WTC11 (cell line): ENCODE data around the gene PNMA8B. TPM values are rescaled to one million over a fixed set of nuclear protein-coding genes. Genes with fewer than 3 reads are reported as not detected.

Experiments used
- ATAC-seq: fragments of 200-7000 bp; cut with Tn5 transposase; 2 replicates; pipeline ENCODE4 v1.10.0; 2021; ENCODE audit warnings: mild to moderate bottlenecking, moderate library complexity
- CTCF ChIA-PET: fragments of 300-600 bp; sonication (Branson Sonifier 250); formaldehyde crosslinking; loops from one replicate; lab custom pipeline; 2021; ENCODE audit warnings: antibody characterized with exemption; lab: Charles Lee
- POLR2A ChIA-PET: fragments of 350-600 bp; sonication (Branson Sonifier 250); formaldehyde crosslinking; loops from one replicate; lab custom pipeline; 2021; ENCODE audit warnings: antibody characterized with exemption; lab: Charles Lee
- DNase-seq: peaks from one replicate; pipeline ENCODE4 v3.0.0; 2021; ENCODE audit warnings: low spot score
- H3K27ac Mint-ChIP-seq: 2 replicates; pipeline ENCODE4 v1.8.0; 2021; ENCODE audit warnings: mixed read lengths
- H3K27me3 Mint-ChIP-seq: 2 replicates; pipeline ENCODE4 v1.8.0; 2021; ENCODE audit warnings: low read depth, mild to moderate bottlenecking, moderate library complexity, mixed read lengths
- H3K36me3 Mint-ChIP-seq: 2 replicates; pipeline ENCODE4 v1.8.0; 2021; ENCODE audit warnings: mixed read lengths
- H3K4me1 Mint-ChIP-seq: 2 replicates; pipeline ENCODE4 v1.8.0; 2022; ENCODE audit warnings: mixed read lengths
- H3K4me3 Mint-ChIP-seq: 2 replicates; pipeline ENCODE4 v1.8.0; 2021; ENCODE audit warnings: mild to moderate bottlenecking, moderate library complexity, mixed read lengths
- H3K9me3 Mint-ChIP-seq: 2 replicates; pipeline ENCODE4 v1.8.0; 2021; ENCODE audit warnings: mixed read lengths
- CBFB ChIP-seq: sonication (generic); formaldehyde crosslinking; IDR thresholded peaks from 2 replicates; pipeline ENCODE4 v1.8.1; 2022; ENCODE audit warnings: mild to moderate bottlenecking, low read depth, missing genetic modification reagents
- CREB1 ChIP-seq: sonication (generic); formaldehyde crosslinking; IDR thresholded peaks from 2 replicates; pipeline ENCODE4 v1.8.0; 2023; ENCODE audit warnings: mild to moderate bottlenecking, missing genetic modification reagents
- CREM ChIP-seq: sonication (generic); formaldehyde crosslinking; IDR thresholded peaks from 2 replicates; pipeline ENCODE4 v1.8.1; 2022; ENCODE audit warnings: mild to moderate bottlenecking, missing genetic modification reagents, moderate library complexity
- FOXJ3 ChIP-seq: sonication (generic); formaldehyde crosslinking; IDR thresholded peaks from 2 replicates; pipeline ENCODE4 v1.9.0; 2021; ENCODE audit warnings: missing genetic modification reagents, mild to moderate bottlenecking, borderline replicate concordance
- OVOL2 ChIP-seq: fragments of 250-450 bp; sonication (Bioruptor Pico); IDR thresholded peaks from 2 replicates; pipeline ENCODE4 v1.9.0; 2021; ENCODE audit warnings: mild to moderate bottlenecking, borderline replicate concordance
- RELA ChIP-seq: sonication (generic); formaldehyde crosslinking; IDR thresholded peaks from 2 replicates; pipeline ENCODE4 v1.8.1; 2022; ENCODE audit warnings: missing genetic modification reagents, mild to moderate bottlenecking, borderline replicate concordance
- SMAD3 ChIP-seq: sonication (generic); formaldehyde crosslinking; IDR thresholded peaks from 2 replicates; pipeline ENCODE4 v1.8.0; 2022; ENCODE audit warnings: missing genetic modification reagents, mild to moderate bottlenecking, borderline replicate concordance
- ZNF121 ChIP-seq: sonication (generic); formaldehyde crosslinking; IDR thresholded peaks from 2 replicates; pipeline ENCODE4 v1.8.0; 2023; ENCODE audit warnings: missing genetic modification reagents
- ZNF317 ChIP-seq: sonication (generic); formaldehyde crosslinking; IDR thresholded peaks from 2 replicates; pipeline ENCODE4 v1.8.1; 2023; ENCODE audit warnings: low read depth, mild to moderate bottlenecking, moderate library complexity, missing genetic modification reagents, borderline replicate concordance
- ZNF416 ChIP-seq: fragments of 250-450 bp; sonication (Bioruptor Pico); IDR thresholded peaks from 2 replicates; pipeline ENCODE4 v1.9.0; 2021; ENCODE audit warnings: mild to moderate bottlenecking, inconsistent platforms
- ZNF423 ChIP-seq: fragments of 250-450 bp; sonication (Bioruptor Pico); IDR thresholded peaks from 2 replicates; pipeline ENCODE4 v2.1.2; 2022; ENCODE audit warnings: mild to moderate bottlenecking, moderate library complexity
- total RNA-seq: library from RNA; stranded (reverse); gene quantifications from 3 replicates; pipeline ENCODE4 v1.2.3, GENCODE V29; 2021
- TF ChIP-seq, protein P1 (sequence below): fragments of 200-600 bp; IDR thresholded peaks from 2 replicates; pipeline ENCODE4 v1.8.0; 2022; ENCODE audit warnings: antibody characterized with exemption
- TF ChIP-seq, protein P2 (sequence below): sonication (generic); formaldehyde crosslinking; IDR thresholded peaks from 2 replicates; pipeline ENCODE4 v1.8.1; 2022; ENCODE audit warnings: low read depth, missing genetic modification reagents, borderline replicate concordance
- TF ChIP-seq, protein P3 (sequence below): sonication (generic); formaldehyde crosslinking; IDR thresholded peaks from 2 replicates; pipeline ENCODE4 v1.8.0; 2023; ENCODE audit warnings: mild to moderate bottlenecking, missing genetic modification reagents
- TF ChIP-seq, protein P4 (sequence below): sonication (generic); formaldehyde crosslinking; IDR thresholded peaks from 2 replicates; pipeline ENCODE4 v1.8.0; 2022; ENCODE audit warnings: mild to moderate bottlenecking, missing genetic modification reagents
- TF ChIP-seq, protein P5 (sequence below): sonication (generic); formaldehyde crosslinking; IDR thresholded peaks from 2 replicates; pipeline ENCODE4 v1.8.1; 2022; ENCODE audit warnings: missing genetic modification reagents, borderline replicate concordance
- TF ChIP-seq, protein P6 (sequence below): sonication (generic); formaldehyde crosslinking; IDR thresholded peaks from 2 replicates; pipeline ENCODE4 v1.8.1; 2023; ENCODE audit warnings: mild to moderate bottlenecking, missing genetic modification reagents, moderate library complexity
- TF ChIP-seq, protein P7 (sequence below): sonication (generic); formaldehyde crosslinking; IDR thresholded peaks from 2 replicates; pipeline ENCODE4 v1.8.0; 2023; ENCODE audit warnings: missing genetic modification reagents, mild to moderate bottlenecking, borderline replicate concordance

Gene PNMA8B
- total RNA-seq, 1 experiment from 2014 or later: 2.8 TPM

DNA sequence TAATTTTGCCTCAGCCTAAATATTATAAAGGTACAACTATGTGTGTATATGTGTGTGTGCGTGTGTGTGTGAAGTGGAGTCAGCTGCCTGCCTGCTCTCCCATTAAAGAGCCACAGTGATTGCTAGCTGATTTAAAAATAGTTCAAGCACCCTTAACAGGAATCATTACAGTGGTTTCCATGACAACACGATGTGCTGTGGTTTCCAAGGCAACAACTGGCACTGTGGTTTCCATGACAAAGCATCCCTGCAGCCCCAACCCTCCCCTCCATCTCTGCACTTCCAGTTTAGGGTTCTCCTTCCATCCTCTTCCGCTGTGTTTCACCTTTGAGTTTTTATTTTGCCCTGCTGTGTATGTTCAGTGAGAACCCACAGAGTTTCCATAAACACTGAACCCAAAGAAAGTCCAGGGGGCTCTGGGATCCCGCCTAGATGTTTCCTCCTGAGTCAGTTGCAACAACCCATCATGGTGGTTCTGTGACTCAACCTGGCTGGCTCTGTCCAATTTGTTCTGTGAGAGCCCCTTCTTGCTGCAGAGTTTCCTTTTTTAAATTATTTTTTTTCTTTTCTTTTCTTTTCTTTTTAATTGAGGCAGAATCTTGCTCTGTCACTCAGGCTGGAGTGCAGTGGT is 17.2 kb downstream of the PNMA8B start (continued):
- TF ChIP-seq, protein P1, sequence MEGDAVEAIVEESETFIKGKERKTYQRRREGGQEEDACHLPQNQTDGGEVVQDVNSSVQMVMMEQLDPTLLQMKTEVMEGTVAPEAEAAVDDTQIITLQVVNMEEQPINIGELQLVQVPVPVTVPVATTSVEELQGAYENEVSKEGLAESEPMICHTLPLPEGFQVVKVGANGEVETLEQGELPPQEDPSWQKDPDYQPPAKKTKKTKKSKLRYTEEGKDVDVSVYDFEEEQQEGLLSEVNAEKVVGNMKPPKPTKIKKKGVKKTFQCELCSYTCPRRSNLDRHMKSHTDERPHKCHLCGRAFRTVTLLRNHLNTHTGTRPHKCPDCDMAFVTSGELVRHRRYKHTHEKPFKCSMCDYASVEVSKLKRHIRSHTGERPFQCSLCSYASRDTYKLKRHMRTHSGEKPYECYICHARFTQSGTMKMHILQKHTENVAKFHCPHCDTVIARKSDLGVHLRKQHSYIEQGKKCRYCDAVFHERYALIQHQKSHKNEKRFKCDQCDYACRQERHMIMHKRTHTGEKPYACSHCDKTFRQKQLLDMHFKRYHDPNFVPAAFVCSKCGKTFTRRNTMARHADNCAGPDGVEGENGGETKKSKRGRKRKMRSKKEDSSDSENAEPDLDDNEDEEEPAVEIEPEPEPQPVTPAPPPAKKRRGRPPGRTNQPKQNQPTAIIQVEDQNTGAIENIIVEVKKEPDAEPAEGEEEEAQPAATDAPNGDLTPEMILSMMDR: no peak
- TF ChIP-seq, protein P2, sequence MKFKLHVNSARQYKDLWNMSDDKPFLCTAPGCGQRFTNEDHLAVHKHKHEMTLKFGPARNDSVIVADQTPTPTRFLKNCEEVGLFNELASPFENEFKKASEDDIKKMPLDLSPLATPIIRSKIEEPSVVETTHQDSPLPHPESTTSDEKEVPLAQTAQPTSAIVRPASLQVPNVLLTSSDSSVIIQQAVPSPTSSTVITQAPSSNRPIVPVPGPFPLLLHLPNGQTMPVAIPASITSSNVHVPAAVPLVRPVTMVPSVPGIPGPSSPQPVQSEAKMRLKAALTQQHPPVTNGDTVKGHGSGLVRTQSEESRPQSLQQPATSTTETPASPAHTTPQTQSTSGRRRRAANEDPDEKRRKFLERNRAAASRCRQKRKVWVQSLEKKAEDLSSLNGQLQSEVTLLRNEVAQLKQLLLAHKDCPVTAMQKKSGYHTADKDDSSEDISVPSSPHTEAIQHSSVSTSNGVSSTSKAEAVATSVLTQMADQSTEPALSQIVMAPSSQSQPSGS (CRISPR knock-in tag): no peak
- no peak for TF ChIP-seq SMAD3 (CRISPR knock-in tag)

DNA sequence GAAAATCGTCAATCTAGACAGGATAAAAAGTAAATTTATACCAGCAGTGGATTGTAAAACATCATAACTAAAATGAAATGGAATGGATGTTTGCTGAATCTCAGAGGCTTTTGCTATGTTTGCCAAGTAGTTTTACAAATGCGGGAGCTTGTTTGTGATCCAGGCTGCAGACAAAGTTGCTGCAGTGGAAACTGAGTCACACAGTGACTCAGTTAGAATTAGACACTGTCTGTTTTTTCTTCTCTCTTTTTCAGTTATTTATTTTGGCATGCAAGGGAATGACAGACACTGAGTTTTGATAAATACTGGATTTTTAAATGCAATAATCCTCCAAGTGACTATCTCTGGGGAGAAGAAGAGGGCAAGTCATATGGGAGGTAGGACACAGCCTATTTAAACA is 19.7 kb downstream of the PNMA8B start:
- DNase-seq: no peak
- no peak overlapping the region for H3K27ac Mint-ChIP-seq
- no peak for TF ChIP-seq CBFB (CRISPR knock-in tag)
- TF ChIP-seq ZNF423 (CRISPR knock-in tag): no peak
- TF ChIP-seq, protein P3, sequence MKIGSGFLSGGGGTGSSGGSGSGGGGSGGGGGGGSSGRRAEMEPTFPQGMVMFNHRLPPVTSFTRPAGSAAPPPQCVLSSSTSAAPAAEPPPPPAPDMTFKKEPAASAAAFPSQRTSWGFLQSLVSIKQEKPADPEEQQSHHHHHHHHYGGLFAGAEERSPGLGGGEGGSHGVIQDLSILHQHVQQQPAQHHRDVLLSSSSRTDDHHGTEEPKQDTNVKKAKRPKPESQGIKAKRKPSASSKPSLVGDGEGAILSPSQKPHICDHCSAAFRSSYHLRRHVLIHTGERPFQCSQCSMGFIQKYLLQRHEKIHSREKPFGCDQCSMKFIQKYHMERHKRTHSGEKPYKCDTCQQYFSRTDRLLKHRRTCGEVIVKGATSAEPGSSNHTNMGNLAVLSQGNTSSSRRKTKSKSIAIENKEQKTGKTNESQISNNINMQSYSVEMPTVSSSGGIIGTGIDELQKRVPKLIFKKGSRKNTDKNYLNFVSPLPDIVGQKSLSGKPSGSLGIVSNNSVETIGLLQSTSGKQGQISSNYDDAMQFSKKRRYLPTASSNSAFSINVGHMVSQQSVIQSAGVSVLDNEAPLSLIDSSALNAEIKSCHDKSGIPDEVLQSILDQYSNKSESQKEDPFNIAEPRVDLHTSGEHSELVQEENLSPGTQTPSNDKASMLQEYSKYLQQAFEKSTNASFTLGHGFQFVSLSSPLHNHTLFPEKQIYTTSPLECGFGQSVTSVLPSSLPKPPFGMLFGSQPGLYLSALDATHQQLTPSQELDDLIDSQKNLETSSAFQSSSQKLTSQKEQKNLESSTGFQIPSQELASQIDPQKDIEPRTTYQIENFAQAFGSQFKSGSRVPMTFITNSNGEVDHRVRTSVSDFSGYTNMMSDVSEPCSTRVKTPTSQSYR: no peak
- TF ChIP-seq, protein P4, sequence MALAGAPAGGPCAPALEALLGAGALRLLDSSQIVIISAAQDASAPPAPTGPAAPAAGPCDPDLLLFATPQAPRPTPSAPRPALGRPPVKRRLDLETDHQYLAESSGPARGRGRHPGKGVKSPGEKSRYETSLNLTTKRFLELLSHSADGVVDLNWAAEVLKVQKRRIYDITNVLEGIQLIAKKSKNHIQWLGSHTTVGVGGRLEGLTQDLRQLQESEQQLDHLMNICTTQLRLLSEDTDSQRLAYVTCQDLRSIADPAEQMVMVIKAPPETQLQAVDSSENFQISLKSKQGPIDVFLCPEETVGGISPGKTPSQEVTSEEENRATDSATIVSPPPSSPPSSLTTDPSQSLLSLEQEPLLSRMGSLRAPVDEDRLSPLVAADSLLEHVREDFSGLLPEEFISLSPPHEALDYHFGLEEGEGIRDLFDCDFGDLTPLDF: no peak
- TF ChIP-seq, protein P5, sequence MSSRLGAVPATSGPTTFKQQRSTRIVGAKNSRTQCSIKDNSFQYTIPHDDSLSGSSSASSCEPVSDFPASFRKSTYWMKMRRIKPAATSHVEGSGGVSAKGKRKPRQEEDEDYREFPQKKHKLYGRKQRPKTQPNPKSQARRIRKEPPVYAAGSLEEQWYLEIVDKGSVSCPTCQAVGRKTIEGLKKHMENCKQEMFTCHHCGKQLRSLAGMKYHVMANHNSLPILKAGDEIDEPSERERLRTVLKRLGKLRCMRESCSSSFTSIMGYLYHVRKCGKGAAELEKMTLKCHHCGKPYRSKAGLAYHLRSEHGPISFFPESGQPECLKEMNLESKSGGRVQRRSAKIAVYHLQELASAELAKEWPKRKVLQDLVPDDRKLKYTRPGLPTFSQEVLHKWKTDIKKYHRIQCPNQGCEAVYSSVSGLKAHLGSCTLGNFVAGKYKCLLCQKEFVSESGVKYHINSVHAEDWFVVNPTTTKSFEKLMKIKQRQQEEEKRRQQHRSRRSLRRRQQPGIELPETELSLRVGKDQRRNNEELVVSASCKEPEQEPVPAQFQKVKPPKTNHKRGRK (CRISPR knock-in tag): no peak
- TF ChIP-seq, protein P6, sequence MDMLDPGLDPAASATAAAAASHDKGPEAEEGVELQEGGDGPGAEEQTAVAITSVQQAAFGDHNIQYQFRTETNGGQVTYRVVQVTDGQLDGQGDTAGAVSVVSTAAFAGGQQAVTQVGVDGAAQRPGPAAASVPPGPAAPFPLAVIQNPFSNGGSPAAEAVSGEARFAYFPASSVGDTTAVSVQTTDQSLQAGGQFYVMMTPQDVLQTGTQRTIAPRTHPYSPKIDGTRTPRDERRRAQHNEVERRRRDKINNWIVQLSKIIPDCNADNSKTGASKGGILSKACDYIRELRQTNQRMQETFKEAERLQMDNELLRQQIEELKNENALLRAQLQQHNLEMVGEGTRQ (CRISPR knock-in tag): no peak
- no peak for TF ChIP-seq CREB1 (CRISPR knock-in tag)
- TF ChIP-seq, all 79 proteins: peak for 0
- POLR2A ChIA-PET: no interaction called here
- no peaks in the 10 kb centered on the region for H3K9me3 Mint-ChIP-seq
- peaks cover 19% of the 10 kb centered on the region for H3K4me1 Mint-ChIP-seq
- H3K4me3 Mint-ChIP-seq: no peak overlapping the region
- H3K27me3 Mint-ChIP-seq: peaks cover 21% of the 10 kb centered on the region
- CTCF ChIA-PET: interaction anchor here (0.7 kb wide), 1 partner anchor 406 kb away, joined by 4 read pairs; no protein-coding TSS in a partner anchor
- no peaks in the 10 kb centered on the region for H3K36me3 Mint-ChIP-seq
- no peak for ATAC-seq

DNA sequence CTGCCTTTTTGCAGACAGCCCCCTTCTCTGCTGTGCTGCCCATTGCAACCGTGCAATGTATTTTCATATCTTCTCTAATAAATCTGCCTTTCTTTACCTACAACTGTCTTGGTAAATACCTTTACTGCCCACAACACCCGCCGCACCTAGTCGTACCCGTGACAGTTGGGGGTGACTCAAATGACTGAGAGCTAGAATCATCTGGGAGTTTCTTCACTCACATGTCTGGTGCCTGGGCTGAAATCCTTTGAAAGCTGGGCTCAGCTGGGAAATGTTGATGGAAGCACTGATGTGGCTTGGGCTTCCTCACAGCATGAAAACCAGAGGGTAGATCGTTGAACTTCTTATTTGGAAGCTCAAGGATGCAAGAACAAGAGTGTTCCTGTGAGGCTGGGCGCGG is 21.5 kb downstream of the PNMA8B start:
- no peaks in the 10 kb centered on the region for H3K9me3 Mint-ChIP-seq
- ChIA-PET CTCF (interaction anchor here (0.7 to 2.4 kb wide), 4 partner anchors 58 to 75 kb away, joined by 3 to 14 read pairs (median 6); no protein-coding TSS in a partner anchor), POLR2A (no interaction called here)
- H3K36me3 Mint-ChIP-seq: peaks cover 12% of the 10 kb centered on the region
- H3K27ac Mint-ChIP-seq: no peak overlapping the region
- ATAC-seq (no peak), DNase-seq (no peak)
- H3K4me3 Mint-ChIP-seq: no peak overlapping the region
- H3K27me3 Mint-ChIP-seq: peaks cover 21% of the 10 kb centered on the region
- H3K4me1 Mint-ChIP-seq: peaks cover 21% of the 10 kb centered on the region
- no peak for TF ChIP-seq FOXJ3 (CRISPR knock-in tag)
- TF ChIP-seq ZNF416 (CRISPR knock-in tag): no peak
- TF ChIP-seq ZNF423 (CRISPR knock-in tag): no peak
- no peak for TF ChIP-seq ZNF317 (CRISPR knock-in tag)
- TF ChIP-seq CREM (CRISPR knock-in tag): no peak
- TF ChIP-seq, protein P7, sequence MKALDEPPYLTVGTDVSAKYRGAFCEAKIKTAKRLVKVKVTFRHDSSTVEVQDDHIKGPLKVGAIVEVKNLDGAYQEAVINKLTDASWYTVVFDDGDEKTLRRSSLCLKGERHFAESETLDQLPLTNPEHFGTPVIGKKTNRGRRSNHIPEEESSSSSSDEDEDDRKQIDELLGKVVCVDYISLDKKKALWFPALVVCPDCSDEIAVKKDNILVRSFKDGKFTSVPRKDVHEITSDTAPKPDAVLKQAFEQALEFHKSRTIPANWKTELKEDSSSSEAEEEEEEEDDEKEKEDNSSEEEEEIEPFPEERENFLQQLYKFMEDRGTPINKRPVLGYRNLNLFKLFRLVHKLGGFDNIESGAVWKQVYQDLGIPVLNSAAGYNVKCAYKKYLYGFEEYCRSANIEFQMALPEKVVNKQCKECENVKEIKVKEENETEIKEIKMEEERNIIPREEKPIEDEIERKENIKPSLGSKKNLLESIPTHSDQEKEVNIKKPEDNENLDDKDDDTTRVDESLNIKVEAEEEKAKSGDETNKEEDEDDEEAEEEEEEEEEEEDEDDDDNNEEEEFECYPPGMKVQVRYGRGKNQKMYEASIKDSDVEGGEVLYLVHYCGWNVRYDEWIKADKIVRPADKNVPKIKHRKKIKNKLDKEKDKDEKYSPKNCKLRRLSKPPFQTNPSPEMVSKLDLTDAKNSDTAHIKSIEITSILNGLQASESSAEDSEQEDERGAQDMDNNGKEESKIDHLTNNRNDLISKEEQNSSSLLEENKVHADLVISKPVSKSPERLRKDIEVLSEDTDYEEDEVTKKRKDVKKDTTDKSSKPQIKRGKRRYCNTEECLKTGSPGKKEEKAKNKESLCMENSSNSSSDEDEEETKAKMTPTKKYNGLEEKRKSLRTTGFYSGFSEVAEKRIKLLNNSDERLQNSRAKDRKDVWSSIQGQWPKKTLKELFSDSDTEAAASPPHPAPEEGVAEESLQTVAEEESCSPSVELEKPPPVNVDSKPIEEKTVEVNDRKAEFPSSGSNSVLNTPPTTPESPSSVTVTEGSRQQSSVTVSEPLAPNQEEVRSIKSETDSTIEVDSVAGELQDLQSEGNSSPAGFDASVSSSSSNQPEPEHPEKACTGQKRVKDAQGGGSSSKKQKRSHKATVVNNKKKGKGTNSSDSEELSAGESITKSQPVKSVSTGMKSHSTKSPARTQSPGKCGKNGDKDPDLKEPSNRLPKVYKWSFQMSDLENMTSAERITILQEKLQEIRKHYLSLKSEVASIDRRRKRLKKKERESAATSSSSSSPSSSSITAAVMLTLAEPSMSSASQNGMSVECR: no peak
- TF ChIP-seq RELA (CRISPR knock-in tag): no peak
- TF ChIP-seq SMAD3 (CRISPR knock-in tag): no peak
- no peak for TF ChIP-seq ZNF121 (CRISPR knock-in tag)
- TF ChIP-seq OVOL2 (CRISPR knock-in tag): no peak
